Body of pancreas (tissue), 4 donors: ENCODE data around the gene ROBO2.

Experiments used
- CTCF ChIP-seq, 7 experiments: fragments of 450-650 bp in 4 of 7; fragments of 200-600 bp in 3 of 7; sonication (generic) in 3 of 7; IDR thresholded peaks; one replicate each; pipeline ENCODE4 v1.5.1; 2016 to 2019; ENCODE audit warnings: antibody characterized with exemption in 7 of 7
- POLR2A ChIP-seq, 3 donors: fragments of 450-650 bp; IDR thresholded peaks; one replicate each; pipeline ENCODE4 v1.6.1; 2016; ENCODE audit warnings: antibody characterized with exemption in 3 of 3, mild to moderate bottlenecking in 2 of 3

- TF ChIP-seq CTCF (IDR thresholded peaks at IDR 0.05) = no peak
- TF ChIP-seq POLR2A (IDR thresholded peaks at IDR 0.05) = no peak
These were observed 151.1 kb downstream of the ROBO2 start for GRCh38 chr3:77191014-77191413.
